Ectodermal cell (in vitro differentiated cells): ENCODE measurements around the gene CYTH3.
"Not testable (repeated sequence)": the region's sequence is repeated elsewhere in the genome, so short reads cannot be mapped to it uniquely, and the experiment has no call there.

ENCODE experiments used
- H3K27ac ChIP-seq: 2 replicates; pipeline ENCODE4 v1.7.0; 2013; ENCODE audit warnings: mild to moderate bottlenecking, low read depth, low read length; ENCODE audit not compliant: insufficient read depth, poor library complexity, severe bottlenecking
- H3K27me3 ChIP-seq: 2 replicates; pipeline ENCODE4 v1.7.0; 2013; ENCODE audit warnings: mild to moderate bottlenecking, low read length; ENCODE audit not compliant: insufficient read depth, control insufficient read depth, poor library complexity, severe bottlenecking
- H3K36me3 ChIP-seq: one replicate; pipeline ENCODE4 v1.7.0; 2013; ENCODE audit warnings: low read length; ENCODE audit not compliant: control insufficient read depth, insufficient read depth
- H3K4me1 ChIP-seq: one replicate; pipeline ENCODE4 v1.7.0; 2013; ENCODE audit warnings: low read length; ENCODE audit not compliant: control insufficient read depth, insufficient read depth
- H3K4me3 ChIP-seq: 2 replicates; pipeline ENCODE4 v1.7.0; 2013; ENCODE audit warnings: low read depth, low read length, control low read depth; ENCODE audit not compliant: insufficient read depth
- H3K9me3 ChIP-seq: 2 replicates; pipeline ENCODE4 v1.7.0; 2013; ENCODE audit warnings: mild to moderate bottlenecking, low read length, moderate library complexity; ENCODE audit not compliant: control insufficient read depth
- WGBS, 2 experiments: methylation state at CpG; one replicate each; pipeline ENCODE4 v1.1.7; 2013; ENCODE audit warnings: missing lambda C conversion rate in 2 of 2; 5-methylcytosine and 5-hydroxymethylcytosine counted together

The CYTH3 gene

DNA sequence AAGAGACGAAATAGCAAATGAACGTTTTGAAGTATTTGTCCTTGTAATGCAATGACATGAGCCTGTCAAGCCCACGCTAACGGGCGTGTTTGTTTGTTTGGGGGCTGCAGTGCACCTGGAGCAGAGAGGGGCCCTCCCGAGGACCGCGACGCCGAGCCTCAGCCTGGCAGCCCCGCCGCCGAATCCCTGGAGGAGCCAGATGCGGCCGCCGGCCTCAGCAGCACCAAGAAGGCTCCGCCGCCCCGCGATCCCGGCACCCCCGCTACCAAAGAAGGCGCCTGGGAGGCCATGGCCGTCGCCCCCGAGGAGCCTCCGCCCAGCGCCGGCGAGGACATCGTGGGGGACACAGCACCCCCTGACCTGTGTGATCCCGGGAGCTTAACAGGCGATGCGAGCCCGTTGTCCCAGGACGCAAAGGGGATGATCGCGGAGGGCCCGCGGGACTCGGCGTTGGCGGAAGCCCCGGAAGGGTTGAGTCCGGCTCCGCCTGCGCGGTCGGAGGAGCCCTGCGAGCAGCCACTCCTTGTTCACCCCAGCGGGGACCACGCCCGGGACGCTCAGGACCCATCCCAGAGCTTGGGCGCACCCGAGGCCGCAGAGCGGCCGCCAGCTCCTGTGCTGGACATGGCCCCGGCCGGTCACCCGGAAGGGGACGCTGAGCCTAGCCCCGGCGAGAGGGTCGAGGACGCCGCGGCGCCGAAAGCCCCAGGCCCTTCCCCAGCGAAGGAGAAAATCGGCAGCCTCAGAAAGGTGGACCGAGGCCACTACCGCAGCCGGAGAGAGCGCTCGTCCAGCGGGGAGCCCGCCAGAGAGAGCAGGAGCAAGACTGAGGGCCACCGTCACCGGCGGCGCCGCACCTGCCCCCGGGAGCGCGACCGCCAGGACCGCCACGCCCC, 118.5 kb downstream of the CYTH3 start:
- WGBS, 2 experiments: 96 to 97% methylated on average over 91 of the region's 91 CpGs
- Histone ChIP-seq H3K4me3 (no peak overlapping the region), H3K27me3 (no peaks in the 10 kb centered on the region), H3K4me1 (no peaks in the 10 kb centered on the region), H3K27ac (no peak overlapping the region), H3K9me3 (no peaks in the 10 kb centered on the region), H3K36me3 (peaks cover 45% of the 10 kb centered on the region)

DNA sequence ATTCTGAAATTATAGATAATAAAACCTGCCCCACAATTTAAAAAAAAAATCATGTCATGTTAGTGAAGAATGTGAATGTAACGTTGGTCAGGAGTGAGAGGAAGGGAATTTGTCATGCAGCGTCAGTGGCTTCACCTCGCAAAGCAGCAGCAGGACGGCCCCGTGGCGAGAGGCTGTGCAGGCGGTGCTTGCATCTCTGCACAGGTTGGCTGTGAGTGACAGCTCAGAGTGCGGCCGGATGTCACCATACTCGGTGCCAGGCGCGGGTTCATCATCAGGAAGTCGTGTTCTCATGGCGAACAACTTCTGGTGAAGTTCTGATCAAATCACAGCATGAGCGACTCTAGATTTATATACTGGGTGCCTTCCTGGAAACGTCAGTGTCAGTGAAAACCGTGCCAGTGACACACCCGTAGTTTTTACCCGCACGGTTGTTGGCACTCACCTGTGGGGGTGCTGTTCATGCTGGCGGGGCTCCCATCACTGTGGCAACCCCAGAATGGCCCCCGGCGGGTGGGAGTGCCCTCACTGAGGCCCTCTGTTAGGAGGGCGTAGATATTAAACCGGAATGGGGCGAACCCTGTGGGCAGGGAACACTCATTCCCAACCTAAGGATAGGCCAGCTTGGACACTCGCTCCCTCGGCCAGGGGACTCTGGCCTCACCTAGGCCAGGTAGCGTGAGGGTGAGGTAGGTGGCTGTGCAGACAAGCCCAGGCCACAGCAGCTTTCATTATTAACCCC, 120.3 kb downstream of the CYTH3 start:
- Histone ChIP-seq H3K36me3 (peaks cover 42% of the 10 kb centered on the region), H3K9me3 (no peaks in the 10 kb centered on the region), H3K4me1 (no peaks in the 10 kb centered on the region), H3K4me3 (no peak overlapping the region), H3K27me3 (no peaks in the 10 kb centered on the region), H3K27ac (no peak overlapping the region)
- WGBS, 2 experiments: 96% methylated on average over 29 of the region's 29 CpGs

- not testable (repeated sequence) for H3K9me3 ChIP-seq, H3K27ac ChIP-seq, H3K4me3 ChIP-seq, H3K27me3 ChIP-seq, H3K4me1 ChIP-seq
- 95% methylated on average over 12 of the region's 12 CpGs for WGBS, 2 experiments
- H3K36me3 ChIP-seq: peaks cover 41% of the 10 kb centered on the region
These were observed 120.9 kb downstream of the CYTH3 start for GRCh38 chr7:6151527-6151926.

GRCh38 chr7:6149996-6150395, 122.4 kb downstream of the CYTH3 start:
- H3K4me1 ChIP-seq: no peaks in the 10 kb centered on the region
- no peaks in the 10 kb centered on the region for H3K27me3 ChIP-seq
- 96% methylated on average over 19 of the region's 19 CpGs for WGBS, 2 experiments
- no peaks in the 10 kb centered on the region for H3K9me3 ChIP-seq
- no peak overlapping the region for H3K4me3 ChIP-seq
- no peak overlapping the region for H3K27ac ChIP-seq
- H3K36me3 ChIP-seq: peaks cover 44% of the 10 kb centered on the region

GRCh38 chr7:6148724-6149360, 123.6 kb downstream of the CYTH3 start:
- H3K9me3 ChIP-seq: no peaks in the 10 kb centered on the region
- no peak overlapping the region for H3K27ac ChIP-seq
- WGBS, 2 experiments: 95 to 96% methylated on average over 20 of the region's 20 CpGs
- H3K27me3 ChIP-seq: no peaks in the 10 kb centered on the region
- H3K4me1 ChIP-seq: no peaks in the 10 kb centered on the region
- H3K4me3 ChIP-seq: no peak overlapping the region
- peaks cover 45% of the 10 kb centered on the region for H3K36me3 ChIP-seq

DNA sequence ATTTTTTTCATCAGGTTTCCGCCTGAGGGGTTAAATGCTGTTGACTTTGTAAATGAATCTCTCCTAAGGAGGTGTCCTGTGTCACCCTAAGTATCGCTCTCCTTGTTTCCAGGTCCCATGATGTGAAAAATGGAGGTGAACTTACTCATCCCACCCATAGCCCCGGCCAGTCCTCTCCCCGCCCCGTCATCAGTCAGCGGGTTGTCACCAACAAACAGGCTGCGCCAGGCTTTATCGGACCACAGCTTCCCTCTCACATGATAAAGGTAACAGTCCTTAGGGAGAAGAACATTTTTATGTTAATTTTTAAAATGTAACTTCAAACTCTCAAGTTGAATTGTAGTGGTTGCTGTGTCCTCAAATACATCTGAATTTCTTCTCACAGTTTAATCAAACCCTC, 124.8 kb downstream of the CYTH3 start:
- 95 to 97% methylated on average over 7 to 8 of the region's 8 CpGs for WGBS, 2 experiments

GRCh38 chr7:6146666-6147065, 125.8 kb downstream of the CYTH3 start:
- Histone ChIP-seq H3K4me1 (no peaks in the 10 kb centered on the region), H3K4me3 (no peak overlapping the region), H3K36me3 (peaks cover 40% of the 10 kb centered on the region), H3K9me3 (no peaks in the 10 kb centered on the region), H3K27ac (no peak overlapping the region), H3K27me3 (no peaks in the 10 kb centered on the region)
- WGBS, 2 experiments: 94 to 95% methylated on average over 8 of the region's 8 CpGs

More for the DNA sequence above, 124.8 kb downstream of the CYTH3 start:
- Histone ChIP-seq H3K4me3 (no peak overlapping the region), H3K4me1 (no peaks in the 10 kb centered on the region), H3K36me3 (peaks cover 40% of the 10 kb centered on the region), H3K27ac (no peak overlapping the region), H3K27me3 (no peaks in the 10 kb centered on the region), H3K9me3 (no peaks in the 10 kb centered on the region)

- Histone ChIP-seq H3K27me3 (no peaks in the 10 kb centered on the region), H3K36me3 (peaks cover 44% of the 10 kb centered on the region)
These were observed 128.4 kb downstream of the CYTH3 start for GRCh38 chr7:6143997-6144396.

DNA sequence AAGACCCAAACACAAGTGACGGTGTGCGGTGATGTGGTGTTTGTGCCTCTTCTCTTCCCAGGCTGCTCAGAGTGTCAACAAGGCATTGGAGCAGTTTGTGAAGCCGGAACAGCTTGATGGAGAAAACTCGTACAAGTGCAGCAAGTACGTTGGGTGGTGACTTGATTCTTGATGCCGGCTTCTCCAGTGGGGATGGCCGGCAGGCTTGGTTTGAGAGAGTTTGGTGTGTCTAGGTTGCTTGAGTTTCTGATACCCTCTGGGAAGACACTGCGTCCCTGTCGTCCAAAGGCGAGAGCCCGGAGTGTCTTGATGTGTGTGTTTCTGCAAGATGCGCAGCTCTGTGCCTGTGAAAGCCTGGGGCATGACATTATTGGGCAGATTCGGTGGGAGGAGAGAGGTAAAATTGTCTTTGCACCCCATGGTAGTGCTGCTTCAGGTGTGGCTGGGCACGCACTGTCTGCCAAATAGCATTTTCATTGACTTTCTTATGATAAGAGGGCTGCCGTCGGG, 129.5 kb downstream of the CYTH3 start:
- Histone ChIP-seq H3K27me3 (no peaks in the 10 kb centered on the region), H3K27ac (no peak overlapping the region), H3K9me3 (no peaks in the 10 kb centered on the region), H3K4me3 (no peak overlapping the region), H3K4me1 (no peaks in the 10 kb centered on the region), H3K36me3 (peaks cover 36% of the 10 kb centered on the region)
- WGBS, 2 experiments: 96% methylated on average over 16 of the region's 16 CpGs

More at GRCh38 chr7:6143997-6144396, 128.4 kb downstream of the CYTH3 start:
- Histone ChIP-seq H3K4me3 (no peak overlapping the region), H3K9me3 (no peaks in the 10 kb centered on the region), H3K4me1 (no peaks in the 10 kb centered on the region), H3K27ac (no peak overlapping the region)
- 96 to 100% methylated on average over 7 of the region's 8 CpGs for WGBS, 2 experiments
